Activated CD4-positive, alpha-beta T cell treated with anti-CD3 and anti-CD28 coated beads, Interleukin-2, Interleukin-4, amounts not matched to agents 100 ng/mL and 50 ng/mL, durations not matched to agents 16 hours and 8 hours (primary cell): ENCODE data around the gene CDYL2.

Experiments
- DNase-seq: peaks from one replicate; pipeline ENCODE4 v3.0.0-alpha.2; 2020; ENCODE audit warnings: low spot score

CDYL2 gene

GRCh38 chr16:80620736-80621605 lies 183.4 kb downstream of the CDYL2 start:
- no peak for DNase-seq

GRCh38 chr16:80619824-80620223 lies 184.6 kb downstream of the CDYL2 start:
- DNase-seq: no peak

- DNase-seq: no peak
These were observed 185.3 kb downstream of the CDYL2 start for GRCh38 chr16:80618862-80619648.

GRCh38 chr16:80616362-80616761 lies 188.0 kb downstream of the CDYL2 start:
- DNase-seq: no peak

- no peak for DNase-seq
These were observed 188.7 kb downstream of the CDYL2 start for GRCh38 chr16:80615735-80616134.

GRCh38 chr16:80614908-80615671 lies 189.3 kb downstream of the CDYL2 start:
- DNase-seq: no peak

GRCh38 chr16:80612461-80613017 lies 191.9 kb downstream of the CDYL2 start:
- DNase-seq: no peak

- DNase-seq: no peak
These were observed 192.5 kb downstream of the CDYL2 start for GRCh38 chr16:80611930-80612327.

GRCh38 chr16:80611171-80611929 lies 193.0 kb downstream of the CDYL2 start:
- no peak for DNase-seq

- no peak for DNase-seq
These were observed 193.8 kb downstream of the CDYL2 start for GRCh38 chr16:80610481-80611156.

GRCh38 chr16:80608946-80609345 lies 195.5 kb downstream of the CDYL2 start:
- DNase-seq: no peak

- no peak for DNase-seq
These were observed 197.2 kb downstream of the CDYL2 start for GRCh38 chr16:80607204-80607603.

GRCh38 chr16:80606221-80606766 lies 198.1 kb downstream of the CDYL2 start:
- DNase-seq: no peak

- DNase-seq: peak; percentile 15
These were observed 199.6 kb downstream of the CDYL2 start for GRCh38 chr16:80604600-80605355.

GRCh38 chr16:80602894-80603293 lies 201.5 kb downstream of the CDYL2 start:
- DNase-seq: no peak

GRCh38 chr16:80601182-80601581 lies 203.2 kb downstream of the CDYL2 start:
- DNase-seq: no peak

GRCh38 chr16:80599466-80599865 lies 204.9 kb downstream of the CDYL2 start:
- DNase-seq: no peak

GRCh38 chr16:80596507-80597207 lies 207.7 kb downstream of the CDYL2 start:
- no peak for DNase-seq

GRCh38 chr16:80594756-80595155 lies 209.6 kb downstream of the CDYL2 start:
- no peak for DNase-seq
